Keratinocyte (primary cell): ENCODE measurements around the gene NPLOC4.
A peak's percentile ranks its signal among the peaks of the same experiment; 100 is the strongest.

Experiments used
- EZH2 ChIP-seq: IDR thresholded peaks from one replicate; pipeline ENCODE4 v1.6.1; 2012; ENCODE audit warnings: inconsistent platforms, mild to moderate bottlenecking, low read length, moderate library complexity
- TF ChIP-seq, protein P1 (sequence below), 3 experiments: IDR thresholded peaks in 1 of 3; conservative IDR thresholded peaks in 1 of 3; optimal IDR thresholded peaks in 1 of 3; 2 replicates in 2 of 3; 3 replicates in 1 of 3; pipeline versions ENCODE3 to v1.5.1; 2011; ENCODE audit warnings: low read length in 3 of 3, mild to moderate bottlenecking in 3 of 3, moderate library complexity in 2 of 3, control low read depth in 1 of 3, inconsistent platforms in 1 of 3; ENCODE audit not compliant: insufficient read depth in 2 of 3; ENCODE audit errors: extremely low read depth in 1 of 3

DNA sequence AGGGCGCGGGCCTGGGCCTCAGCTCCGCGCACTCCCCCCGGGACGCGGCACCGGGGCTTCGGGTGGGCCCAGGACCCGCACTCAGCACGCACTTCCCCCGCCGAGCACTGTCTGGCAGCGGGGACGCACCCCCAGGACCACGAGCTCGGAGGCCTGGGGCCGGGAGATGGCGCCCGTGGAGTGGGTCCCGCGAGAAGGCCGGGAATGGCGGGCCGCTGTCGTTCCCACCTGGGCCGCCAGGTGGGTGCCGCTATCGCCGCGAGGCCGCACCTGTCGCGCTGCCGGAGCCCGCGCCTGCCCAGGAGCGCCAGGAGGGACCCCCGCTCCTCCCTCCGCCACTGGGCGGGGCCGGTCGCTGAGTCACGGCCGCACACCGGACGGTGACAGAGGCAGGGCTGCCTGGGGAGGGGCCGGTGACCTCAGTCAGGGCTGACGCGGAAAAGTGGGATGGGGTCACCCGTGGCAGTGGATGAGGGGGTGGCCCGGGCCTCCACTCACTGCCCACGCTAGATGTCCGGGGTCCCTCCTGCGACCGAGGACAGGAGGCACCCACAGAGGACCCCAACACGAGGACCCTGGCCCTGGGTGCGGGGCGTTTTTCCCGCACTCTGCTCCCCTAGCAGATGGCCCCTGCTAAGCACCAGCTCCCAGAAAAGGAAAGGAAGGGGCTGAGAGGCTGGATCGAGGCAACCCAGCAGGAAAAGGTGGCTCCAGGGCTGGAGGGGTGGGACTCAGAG lies 117.5 kb downstream of the NPLOC4 start:
- TF ChIP-seq, protein P1, sequence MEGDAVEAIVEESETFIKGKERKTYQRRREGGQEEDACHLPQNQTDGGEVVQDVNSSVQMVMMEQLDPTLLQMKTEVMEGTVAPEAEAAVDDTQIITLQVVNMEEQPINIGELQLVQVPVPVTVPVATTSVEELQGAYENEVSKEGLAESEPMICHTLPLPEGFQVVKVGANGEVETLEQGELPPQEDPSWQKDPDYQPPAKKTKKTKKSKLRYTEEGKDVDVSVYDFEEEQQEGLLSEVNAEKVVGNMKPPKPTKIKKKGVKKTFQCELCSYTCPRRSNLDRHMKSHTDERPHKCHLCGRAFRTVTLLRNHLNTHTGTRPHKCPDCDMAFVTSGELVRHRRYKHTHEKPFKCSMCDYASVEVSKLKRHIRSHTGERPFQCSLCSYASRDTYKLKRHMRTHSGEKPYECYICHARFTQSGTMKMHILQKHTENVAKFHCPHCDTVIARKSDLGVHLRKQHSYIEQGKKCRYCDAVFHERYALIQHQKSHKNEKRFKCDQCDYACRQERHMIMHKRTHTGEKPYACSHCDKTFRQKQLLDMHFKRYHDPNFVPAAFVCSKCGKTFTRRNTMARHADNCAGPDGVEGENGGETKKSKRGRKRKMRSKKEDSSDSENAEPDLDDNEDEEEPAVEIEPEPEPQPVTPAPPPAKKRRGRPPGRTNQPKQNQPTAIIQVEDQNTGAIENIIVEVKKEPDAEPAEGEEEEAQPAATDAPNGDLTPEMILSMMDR (optimal IDR thresholded peaks at IDR 0.05 in 1 of 3, IDR thresholded peaks at IDR 0.05 in 1 of 3, conservative IDR thresholded peaks at IDR 0.05 in 1 of 3; ENCODE audit: extremely low read depth in 1 of 3, insufficient read depth in 2 of 3, low read length in 3 of 3) = peak; percentile 47 to 71 (median 59)
- no peak for TF ChIP-seq EZH2
